GM23338 (cell line): ENCODE measurements around the gene ADCYAP1. TPM values are rescaled to one million over a fixed set of nuclear protein-coding genes. Genes with fewer than 3 reads are reported as not detected.

Experiments
- ATAC-seq: fragments of 200-7000 bp; cut with Tn5 transposase; 3 replicates; pipeline ENCODE4 v1.9.1; 2020
- DNase-seq: peaks from one replicate; pipeline ENCODE4 v3.0.0-alpha.2; 2015; ENCODE audit warnings: low spot score
- H2AFZ ChIP-seq: fragments of 200-600 bp; sonication (generic); 2 replicates; pipeline ENCODE4 v1.8.0; 2016; ENCODE audit warnings: antibody characterized with exemption, mild to moderate bottlenecking, moderate library complexity
- H3F3A ChIP-seq: fragments of 200-600 bp; sonication (generic); replicated peaks from 2 replicates; pipeline ENCODE4 v1.8.0; 2017; ENCODE audit warnings: antibody characterized with exemption, mixed run types, low read depth
- H3K27ac ChIP-seq: fragments of 200-600 bp; sonication (generic); 2 replicates; pipeline ENCODE4 v1.6.1; 2016; ENCODE audit warnings: low read depth
- H3K27me3 ChIP-seq: fragments of 200-600 bp; sonication (generic); 2 replicates; pipeline ENCODE4 v1.8.0; 2016; ENCODE audit warnings: mild to moderate bottlenecking, mixed run types, moderate library complexity; ENCODE audit not compliant: insufficient read depth
- H3K36me3 ChIP-seq: fragments of 200-600 bp; sonication (generic); 2 replicates; pipeline ENCODE4 v1.8.0; 2016; ENCODE audit warnings: mild to moderate bottlenecking; ENCODE audit not compliant: insufficient read depth
- H3K4me1 ChIP-seq: fragments of 200-600 bp; sonication (generic); 2 replicates; pipeline ENCODE4 v1.8.0; 2016; ENCODE audit warnings: mild to moderate bottlenecking, moderate library complexity; ENCODE audit not compliant: insufficient read depth
- H3K4me2 ChIP-seq: fragments of 200-600 bp; sonication (generic); 2 replicates; pipeline ENCODE4 v1.7.1; 2017; ENCODE audit warnings: mixed run types
- H3K4me3 ChIP-seq: fragments of 200-600 bp; sonication (generic); 2 replicates; pipeline ENCODE4 v1.6.1; 2016; ENCODE audit warnings: mixed run types
- H3K79me2 ChIP-seq: fragments of 200-600 bp; sonication (generic); replicated peaks from 2 replicates; pipeline ENCODE4 v1.8.0; 2017; ENCODE audit warnings: mild to moderate bottlenecking; ENCODE audit not compliant: insufficient read depth
- H3K9me2 ChIP-seq: fragments of 200-600 bp; sonication (generic); 2 replicates; pipeline ENCODE4 v1.8.0; 2017; ENCODE audit not compliant: insufficient read depth
- H4K20me1 ChIP-seq: fragments of 200-600 bp; sonication (generic); replicated peaks from 2 replicates; pipeline ENCODE4 v1.8.0; 2017; ENCODE audit warnings: mild to moderate bottlenecking; ENCODE audit not compliant: insufficient read depth
- H3K27ac Mint-ChIP-seq: 2 replicates; pipeline ENCODE4 v1.8.0; 2020; ENCODE audit warnings: inconsistent platforms, mild to moderate bottlenecking, moderate library complexity, mixed read lengths
- H3K27me3 Mint-ChIP-seq: 3 replicates; pipeline ENCODE4 v1.8.0; 2022; ENCODE audit warnings: low read depth, mild to moderate bottlenecking, moderate library complexity, mixed read lengths, inconsistent platforms; ENCODE audit not compliant: insufficient read depth, poor library complexity
- H3K36me3 Mint-ChIP-seq: 3 replicates; pipeline ENCODE4 v1.8.0; 2021; ENCODE audit warnings: low read depth, mild to moderate bottlenecking, inconsistent platforms, moderate library complexity, mixed read lengths
- H3K4me1 Mint-ChIP-seq: 3 replicates; pipeline ENCODE4 v1.8.0; 2020; ENCODE audit warnings: mild to moderate bottlenecking, inconsistent platforms, mixed read lengths
- H3K4me3 Mint-ChIP-seq: 3 replicates; pipeline ENCODE4 v1.8.0; 2021; ENCODE audit warnings: moderate library complexity, mild to moderate bottlenecking, inconsistent platforms, mixed read lengths
- H3K9me3 Mint-ChIP-seq: 3 replicates; pipeline ENCODE4 v1.8.0; 2020; ENCODE audit warnings: moderate library complexity, mild to moderate bottlenecking, inconsistent platforms, mixed read lengths
- CREB1 ChIP-seq: fragments of 250-450 bp; sonication (Bioruptor Pico); IDR thresholded peaks from 2 replicates; pipeline ENCODE4 v1.5.0; 2020; ENCODE audit warnings: low read depth, mild to moderate bottlenecking, moderate library complexity
- ETS1 ChIP-seq: IDR thresholded peaks from 2 replicates; pipeline ENCODE4 v1.6.1; 2016; ENCODE audit warnings: antibody characterized with exemption
- EZH2 ChIP-seq: fragments of 200-600 bp; sonication (generic); IDR thresholded peaks from one replicate; pipeline ENCODE4 v1.8.0; 2017; ENCODE audit warnings: antibody characterized with exemption, mild to moderate bottlenecking, low read depth; ENCODE audit not compliant: unreplicated experiment
- EZH2phosphoT487 ChIP-seq: fragments of 200-600 bp; sonication (generic); IDR thresholded peaks from one replicate; pipeline ENCODE4 v1.8.1; 2018; ENCODE audit warnings: antibody characterized with exemption; ENCODE audit not compliant: unreplicated experiment
- JUNB ChIP-seq: IDR thresholded peaks from one replicate; pipeline ENCODE4 v1.6.1; 2016; ENCODE audit warnings: antibody characterized with exemption; ENCODE audit not compliant: unreplicated experiment
- NANOG ChIP-seq: IDR thresholded peaks from 2 replicates; pipeline ENCODE4 v1.6.1; 2016; ENCODE audit warnings: antibody characterized with exemption, borderline replicate concordance
- POLR2AphosphoS5 ChIP-seq: IDR thresholded peaks from 2 replicates; pipeline ENCODE4 v1.6.1; 2016; ENCODE audit warnings: antibody characterized with exemption, low read depth
- STAT1 ChIP-seq: IDR thresholded peaks from one replicate; pipeline ENCODE4 v1.6.1; 2016; ENCODE audit warnings: antibody characterized with exemption; ENCODE audit not compliant: unreplicated experiment
- ZNF114 ChIP-seq: fragments of 250-450 bp; sonication (Bioruptor Pico); IDR thresholded peaks from 2 replicates; pipeline ENCODE4 v1.5.0; 2020; ENCODE audit warnings: mild to moderate bottlenecking, moderate library complexity
- ZNF331 ChIP-seq: fragments of 250-450 bp; sonication (Bioruptor Pico); IDR thresholded peaks from 2 replicates; pipeline ENCODE4 v1.5.0; 2020; ENCODE audit warnings: low read depth, mild to moderate bottlenecking, moderate library complexity
- long read RNA-seq: library from polyadenylated mRNA; unstranded; transcript quantifications from one replicate; pipeline ENCODE4 v2.0.0, GENCODE V29; 2020; ENCODE audit not compliant: unreplicated experiment
- polyA plus RNA-seq: library from polyadenylated mRNA; unstranded; fragments of >200 nt; fragmentation: Nextera tagmentation; extraction: Ambion mirVana; gene quantifications from 2 replicates; pipeline ENCODE4 v1.2.1, GENCODE V29; 2016
- total RNA-seq: library from RNA; depleted of rRNA; stranded (reverse); fragments of >200 nt; shearing (Covaris generic); gene quantifications from 2 replicates; pipeline ENCODE4 v1.2.3, GENCODE V29; 2014; rRNA removed
- TF ChIP-seq, protein P1 (sequence below): IDR thresholded peaks from one replicate; pipeline ENCODE4 v1.6.1; 2018; ENCODE audit warnings: antibody characterized with exemption; ENCODE audit not compliant: unreplicated experiment
- TF ChIP-seq, protein P2 (sequence below): fragments of 250-450 bp; sonication (Bioruptor Pico); IDR thresholded peaks from 2 replicates; pipeline ENCODE4 v1.5.0; 2020; ENCODE audit warnings: mild to moderate bottlenecking, moderate library complexity
- TF ChIP-seq, protein P3 (sequence below), 2 experiments: fragments of 200-600 bp in 1 of 2; sonication (generic) in 1 of 2; conservative IDR thresholded peaks; 2 replicates each; pipeline versions ENCODE4 v1.5.1 to v1.6.1; 2016 to 2017; ENCODE audit warnings: antibody characterized with exemption in 2 of 2, low read depth in 2 of 2, mild to moderate bottlenecking in 2 of 2, moderate library complexity in 1 of 2

Gene ADCYAP1
- total RNA-seq (not detected in 2 replicates), polyA plus RNA-seq (0.09 TPM in 1 of 2 replicates, not detected in the other)
- long read RNA-seq: 0 reads

DNA sequence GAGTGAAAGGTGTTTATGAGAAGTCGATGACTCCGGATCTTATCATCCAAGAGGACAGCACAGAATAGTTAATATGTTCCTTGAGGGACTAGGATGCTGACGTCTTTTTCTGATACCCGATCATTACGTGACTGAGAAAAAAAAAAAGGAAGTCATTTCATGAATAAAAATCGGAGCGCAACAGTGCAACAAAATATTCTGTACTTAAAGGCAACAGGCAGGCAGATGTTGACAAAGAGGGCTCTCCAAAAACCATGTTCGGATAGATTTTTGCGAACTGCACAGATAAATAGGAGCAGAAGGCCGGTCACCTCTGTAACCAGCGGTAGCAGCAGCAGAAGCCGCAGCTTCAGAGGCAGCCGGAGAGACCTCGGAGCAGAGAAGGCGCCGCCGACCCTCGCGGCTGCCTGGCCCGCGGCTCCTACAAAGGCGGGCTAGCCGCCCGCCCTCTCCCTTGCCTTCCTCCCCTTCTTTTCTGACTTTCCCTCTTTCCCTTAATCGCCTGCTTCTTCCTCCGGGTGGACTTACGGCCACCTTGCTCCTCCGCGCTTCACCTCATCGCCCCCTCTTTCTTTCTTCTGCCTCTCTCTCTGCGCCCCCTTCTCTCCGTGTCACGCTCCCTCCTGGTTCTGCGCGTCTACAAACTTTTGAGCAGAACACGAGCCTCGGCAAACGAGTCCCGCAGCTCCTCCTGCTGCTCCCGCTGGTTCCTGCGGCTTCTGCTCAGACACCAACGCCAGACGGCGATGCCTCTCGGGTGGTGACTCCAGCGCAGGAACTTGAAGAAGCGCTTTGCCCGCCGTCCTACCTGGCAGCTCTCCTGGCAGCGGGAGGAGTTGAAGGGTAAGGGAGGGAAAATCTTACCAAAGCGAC is at the start of gene ADCYAP1:
Gene ADCYAP1 (plus strand): TSS at position 654 of the 873 bp plus-strand sequence. CDS start 516 bp downstream, outside the sequence.
- H3K27me3 ChIP-seq: peaks cover 94% of the 10 kb centered on the region
- Mint-ChIP-seq H3K27me3 (peaks cover 82% of the 10 kb centered on the region), H3K4me1 (peaks cover 23% of the 10 kb centered on the region), H3K36me3 (no peaks in the 10 kb centered on the region; the same call in 2 of the 3 replicates), H3K9me3 (peaks cover 3% of the 10 kb centered on the region; the same call in 2 of the 3 replicates), H3K27ac (no peak within 1 kb of the TSS), H3K4me3 (peak within 1 kb of the TSS; percentile 68)
- H3K27ac ChIP-seq: no peak within 1 kb of the TSS
- H3K4me3 ChIP-seq: peak within 1 kb of the TSS; percentile 76
- H3K79me2 ChIP-seq: no peaks in the 10 kb centered on the region
- peaks cover 13% of the 10 kb centered on the region for H4K20me1 ChIP-seq
- H3F3A ChIP-seq: 0 out of 2 replicates have a peak, but pooled peaks cover 12% of the 10 kb centered on the region
- no peak for TF ChIP-seq EZH2phosphoT487
- TF ChIP-seq, protein P1, sequence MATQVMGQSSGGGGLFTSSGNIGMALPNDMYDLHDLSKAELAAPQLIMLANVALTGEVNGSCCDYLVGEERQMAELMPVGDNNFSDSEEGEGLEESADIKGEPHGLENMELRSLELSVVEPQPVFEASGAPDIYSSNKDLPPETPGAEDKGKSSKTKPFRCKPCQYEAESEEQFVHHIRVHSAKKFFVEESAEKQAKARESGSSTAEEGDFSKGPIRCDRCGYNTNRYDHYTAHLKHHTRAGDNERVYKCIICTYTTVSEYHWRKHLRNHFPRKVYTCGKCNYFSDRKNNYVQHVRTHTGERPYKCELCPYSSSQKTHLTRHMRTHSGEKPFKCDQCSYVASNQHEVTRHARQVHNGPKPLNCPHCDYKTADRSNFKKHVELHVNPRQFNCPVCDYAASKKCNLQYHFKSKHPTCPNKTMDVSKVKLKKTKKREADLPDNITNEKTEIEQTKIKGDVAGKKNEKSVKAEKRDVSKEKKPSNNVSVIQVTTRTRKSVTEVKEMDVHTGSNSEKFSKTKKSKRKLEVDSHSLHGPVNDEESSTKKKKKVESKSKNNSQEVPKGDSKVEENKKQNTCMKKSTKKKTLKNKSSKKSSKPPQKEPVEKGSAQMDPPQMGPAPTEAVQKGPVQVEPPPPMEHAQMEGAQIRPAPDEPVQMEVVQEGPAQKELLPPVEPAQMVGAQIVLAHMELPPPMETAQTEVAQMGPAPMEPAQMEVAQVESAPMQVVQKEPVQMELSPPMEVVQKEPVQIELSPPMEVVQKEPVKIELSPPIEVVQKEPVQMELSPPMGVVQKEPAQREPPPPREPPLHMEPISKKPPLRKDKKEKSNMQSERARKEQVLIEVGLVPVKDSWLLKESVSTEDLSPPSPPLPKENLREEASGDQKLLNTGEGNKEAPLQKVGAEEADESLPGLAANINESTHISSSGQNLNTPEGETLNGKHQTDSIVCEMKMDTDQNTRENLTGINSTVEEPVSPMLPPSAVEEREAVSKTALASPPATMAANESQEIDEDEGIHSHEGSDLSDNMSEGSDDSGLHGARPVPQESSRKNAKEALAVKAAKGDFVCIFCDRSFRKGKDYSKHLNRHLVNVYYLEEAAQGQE: peak; percentile 24
- TF ChIP-seq ETS1: no peak
- TF ChIP-seq, protein P2, sequence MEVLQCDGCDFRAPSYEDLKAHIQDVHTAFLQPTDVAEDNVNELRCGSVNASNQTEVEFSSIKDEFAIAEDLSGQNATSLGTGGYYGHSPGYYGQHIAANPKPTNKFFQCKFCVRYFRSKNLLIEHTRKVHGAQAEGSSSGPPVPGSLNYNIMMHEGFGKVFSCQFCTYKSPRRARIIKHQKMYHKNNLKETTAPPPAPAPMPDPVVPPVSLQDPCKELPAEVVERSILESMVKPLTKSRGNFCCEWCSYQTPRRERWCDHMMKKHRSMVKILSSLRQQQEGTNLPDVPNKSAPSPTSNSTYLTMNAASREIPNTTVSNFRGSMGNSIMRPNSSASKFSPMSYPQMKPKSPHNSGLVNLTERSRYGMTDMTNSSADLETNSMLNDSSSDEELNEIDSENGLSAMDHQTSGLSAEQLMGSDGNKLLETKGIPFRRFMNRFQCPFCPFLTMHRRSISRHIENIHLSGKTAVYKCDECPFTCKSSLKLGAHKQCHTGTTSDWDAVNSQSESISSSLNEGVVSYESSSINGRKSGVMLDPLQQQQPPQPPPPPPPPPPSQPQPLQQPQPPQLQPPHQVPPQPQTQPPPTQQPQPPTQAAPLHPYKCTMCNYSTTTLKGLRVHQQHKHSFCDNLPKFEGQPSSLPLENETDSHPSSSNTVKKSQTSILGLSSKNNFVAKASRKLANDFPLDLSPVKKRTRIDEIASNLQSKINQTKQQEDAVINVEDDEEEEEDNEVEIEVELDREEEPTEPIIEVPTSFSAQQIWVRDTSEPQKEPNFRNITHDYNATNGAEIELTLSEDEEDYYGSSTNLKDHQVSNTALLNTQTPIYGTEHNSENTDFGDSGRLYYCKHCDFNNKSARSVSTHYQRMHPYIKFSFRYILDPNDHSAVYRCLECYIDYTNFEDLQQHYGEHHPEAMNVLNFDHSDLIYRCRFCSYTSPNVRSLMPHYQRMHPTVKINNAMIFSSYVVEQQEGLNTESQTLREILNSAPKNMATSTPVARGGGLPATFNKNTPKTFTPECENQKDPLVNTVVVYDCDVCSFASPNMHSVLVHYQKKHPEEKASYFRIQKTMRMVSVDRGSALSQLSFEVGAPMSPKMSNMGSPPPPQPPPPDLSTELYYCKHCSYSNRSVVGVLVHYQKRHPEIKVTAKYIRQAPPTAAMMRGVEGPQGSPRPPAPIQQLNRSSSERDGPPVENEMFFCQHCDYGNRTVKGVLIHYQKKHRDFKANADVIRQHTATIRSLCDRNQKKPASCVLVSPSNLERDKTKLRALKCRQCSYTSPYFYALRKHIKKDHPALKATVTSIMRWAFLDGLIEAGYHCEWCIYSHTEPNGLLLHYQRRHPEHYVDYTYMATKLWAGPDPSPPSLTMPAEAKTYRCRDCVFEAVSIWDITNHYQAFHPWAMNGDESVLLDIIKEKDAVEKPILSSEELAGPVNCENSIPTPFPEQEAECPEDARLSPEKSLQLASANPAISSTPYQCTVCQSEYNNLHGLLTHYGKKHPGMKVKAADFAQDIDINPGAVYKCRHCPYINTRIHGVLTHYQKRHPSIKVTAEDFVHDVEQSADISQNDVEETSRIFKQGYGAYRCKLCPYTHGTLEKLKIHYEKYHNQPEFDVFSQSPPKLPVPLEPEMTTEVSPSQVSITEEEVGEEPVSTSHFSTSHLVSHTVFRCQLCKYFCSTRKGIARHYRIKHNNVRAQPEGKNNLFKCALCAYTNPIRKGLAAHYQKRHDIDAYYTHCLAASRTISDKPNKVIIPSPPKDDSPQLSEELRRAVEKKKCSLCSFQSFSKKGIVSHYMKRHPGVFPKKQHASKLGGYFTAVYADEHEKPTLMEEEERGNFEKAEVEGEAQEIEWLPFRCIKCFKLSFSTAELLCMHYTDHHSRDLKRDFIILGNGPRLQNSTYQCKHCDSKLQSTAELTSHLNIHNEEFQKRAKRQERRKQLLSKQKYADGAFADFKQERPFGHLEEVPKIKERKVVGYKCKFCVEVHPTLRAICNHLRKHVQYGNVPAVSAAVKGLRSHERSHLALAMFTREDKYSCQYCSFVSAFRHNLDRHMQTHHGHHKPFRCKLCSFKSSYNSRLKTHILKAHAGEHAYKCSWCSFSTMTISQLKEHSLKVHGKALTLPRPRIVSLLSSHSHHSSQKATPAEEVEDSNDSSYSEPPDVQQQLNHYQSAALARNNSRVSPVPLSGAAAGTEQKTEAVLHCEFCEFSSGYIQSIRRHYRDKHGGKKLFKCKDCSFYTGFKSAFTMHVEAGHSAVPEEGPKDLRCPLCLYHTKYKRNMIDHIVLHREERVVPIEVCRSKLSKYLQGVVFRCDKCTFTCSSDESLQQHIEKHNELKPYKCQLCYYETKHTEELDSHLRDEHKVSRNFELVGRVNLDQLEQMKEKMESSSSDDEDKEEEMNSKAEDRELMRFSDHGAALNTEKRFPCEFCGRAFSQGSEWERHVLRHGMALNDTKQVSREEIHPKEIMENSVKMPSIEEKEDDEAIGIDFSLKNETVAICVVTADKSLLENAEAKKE (CRISPR knock-in tag): no peak
- no peak for TF ChIP-seq POLR2AphosphoS5
- TF ChIP-seq, protein P3, sequence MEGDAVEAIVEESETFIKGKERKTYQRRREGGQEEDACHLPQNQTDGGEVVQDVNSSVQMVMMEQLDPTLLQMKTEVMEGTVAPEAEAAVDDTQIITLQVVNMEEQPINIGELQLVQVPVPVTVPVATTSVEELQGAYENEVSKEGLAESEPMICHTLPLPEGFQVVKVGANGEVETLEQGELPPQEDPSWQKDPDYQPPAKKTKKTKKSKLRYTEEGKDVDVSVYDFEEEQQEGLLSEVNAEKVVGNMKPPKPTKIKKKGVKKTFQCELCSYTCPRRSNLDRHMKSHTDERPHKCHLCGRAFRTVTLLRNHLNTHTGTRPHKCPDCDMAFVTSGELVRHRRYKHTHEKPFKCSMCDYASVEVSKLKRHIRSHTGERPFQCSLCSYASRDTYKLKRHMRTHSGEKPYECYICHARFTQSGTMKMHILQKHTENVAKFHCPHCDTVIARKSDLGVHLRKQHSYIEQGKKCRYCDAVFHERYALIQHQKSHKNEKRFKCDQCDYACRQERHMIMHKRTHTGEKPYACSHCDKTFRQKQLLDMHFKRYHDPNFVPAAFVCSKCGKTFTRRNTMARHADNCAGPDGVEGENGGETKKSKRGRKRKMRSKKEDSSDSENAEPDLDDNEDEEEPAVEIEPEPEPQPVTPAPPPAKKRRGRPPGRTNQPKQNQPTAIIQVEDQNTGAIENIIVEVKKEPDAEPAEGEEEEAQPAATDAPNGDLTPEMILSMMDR (conservative IDR thresholded peaks at IDR 0.05; ENCODE audit: low read depth in 2 of 2): peak; percentile 24 to 37
- TF ChIP-seq ZNF114 (CRISPR knock-in tag): no peak
- TF ChIP-seq ZNF331 (CRISPR knock-in tag): no peak
- TF ChIP-seq EZH2: peak; percentile 88
- no peak for TF ChIP-seq JUNB
- no peak for TF ChIP-seq CREB1 (CRISPR knock-in tag)
- TF ChIP-seq NANOG: no peak
- TF ChIP-seq STAT1: no peak
- H3K9me2 ChIP-seq: no peaks in the 10 kb centered on the region
- H3K4me2 ChIP-seq: peak within 1 kb of the TSS; percentile 97
- peak; percentile 80 for DNase-seq
- peak within 1 kb of the TSS; percentile 96 for H2AFZ ChIP-seq
- peak; percentile 21 for ATAC-seq
- peaks cover 23% of the 10 kb centered on the region for H3K4me1 ChIP-seq
- H3K36me3 ChIP-seq: no peaks in the 10 kb centered on the region
